ENCODE results near the gene DNASE1L3.

The DNASE1L3 gene

DNA sequence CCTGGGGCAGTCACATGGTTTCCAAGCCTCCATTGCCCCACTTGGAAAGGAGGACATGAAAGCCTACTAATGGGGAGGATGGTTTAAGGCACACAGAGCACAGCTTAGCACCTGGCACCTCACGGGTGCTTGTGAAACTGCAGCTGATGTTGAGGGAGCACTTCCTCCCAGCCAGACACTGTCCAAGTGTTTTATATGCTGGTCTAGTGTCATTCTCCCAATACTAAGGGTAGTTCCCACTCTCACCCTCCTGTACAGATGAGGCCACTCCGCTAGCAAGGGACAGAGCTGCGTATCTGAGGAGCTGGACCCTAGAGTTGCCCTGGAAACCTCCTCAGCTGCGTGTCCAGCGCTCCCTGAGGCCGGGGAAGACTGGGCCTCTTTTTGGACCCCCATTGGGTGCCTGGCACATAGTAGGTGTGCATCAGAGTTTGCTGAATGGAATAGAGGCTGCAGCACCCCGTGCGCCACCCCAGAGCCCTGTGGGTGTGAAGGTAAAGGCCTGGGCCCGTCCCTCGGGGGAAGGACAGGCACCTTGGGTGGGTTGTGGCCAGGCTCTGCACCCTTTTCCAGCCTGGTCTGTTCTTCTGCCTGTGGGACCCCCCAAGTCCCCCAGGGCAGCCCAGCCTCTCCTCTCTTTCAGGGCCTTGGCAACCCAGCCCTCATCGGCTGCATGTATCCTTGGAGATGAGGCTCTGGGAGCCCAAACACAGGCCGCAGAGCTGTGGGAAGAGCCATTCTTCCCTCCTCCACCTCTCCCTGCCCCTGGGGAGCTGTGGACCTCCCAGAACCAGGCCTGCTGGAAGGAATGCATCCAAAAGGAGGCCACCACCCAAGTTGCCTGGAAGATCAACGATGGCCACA, 31.3 kb downstream of the DNASE1L3 start:
- no peak for DNase-seq (ENCODE audit: low read depth)

DNA sequence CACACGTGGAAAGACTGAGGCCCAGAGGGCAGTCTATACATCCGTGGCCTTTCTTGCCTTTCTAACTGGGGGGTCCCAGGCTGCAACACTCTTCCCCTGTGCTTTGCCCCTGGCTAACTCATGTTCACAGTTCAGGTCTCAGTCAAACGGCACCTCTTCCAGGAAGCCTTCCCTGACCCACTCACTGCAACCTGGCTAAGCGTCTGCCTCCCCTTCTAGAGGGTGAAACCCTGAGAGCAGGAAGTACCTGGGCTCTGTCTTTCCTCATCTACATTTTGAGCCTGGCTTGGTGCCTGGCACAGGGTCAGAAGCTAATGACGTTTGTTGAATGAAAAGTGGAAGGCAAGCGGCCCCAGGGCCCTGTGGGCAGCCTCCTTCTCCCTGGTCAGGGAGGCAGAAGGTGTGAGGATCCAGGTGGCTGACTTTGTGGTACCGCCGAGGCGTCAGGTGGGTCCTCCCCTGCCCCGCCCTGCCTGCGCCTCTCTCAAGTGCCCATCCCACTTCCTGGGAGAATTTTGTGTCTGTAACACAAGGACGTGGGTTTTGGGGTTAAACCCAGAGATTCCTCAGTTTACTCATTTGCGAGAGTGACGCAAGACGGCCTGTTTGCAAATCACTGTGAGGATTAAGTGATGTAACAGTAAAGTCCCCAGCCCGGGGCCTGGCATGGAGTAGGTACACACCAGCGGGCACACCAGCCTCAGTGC, 32.1 kb downstream of the DNASE1L3 start:
- DNase-seq (ENCODE audit: low read depth) = no peak

DNA sequence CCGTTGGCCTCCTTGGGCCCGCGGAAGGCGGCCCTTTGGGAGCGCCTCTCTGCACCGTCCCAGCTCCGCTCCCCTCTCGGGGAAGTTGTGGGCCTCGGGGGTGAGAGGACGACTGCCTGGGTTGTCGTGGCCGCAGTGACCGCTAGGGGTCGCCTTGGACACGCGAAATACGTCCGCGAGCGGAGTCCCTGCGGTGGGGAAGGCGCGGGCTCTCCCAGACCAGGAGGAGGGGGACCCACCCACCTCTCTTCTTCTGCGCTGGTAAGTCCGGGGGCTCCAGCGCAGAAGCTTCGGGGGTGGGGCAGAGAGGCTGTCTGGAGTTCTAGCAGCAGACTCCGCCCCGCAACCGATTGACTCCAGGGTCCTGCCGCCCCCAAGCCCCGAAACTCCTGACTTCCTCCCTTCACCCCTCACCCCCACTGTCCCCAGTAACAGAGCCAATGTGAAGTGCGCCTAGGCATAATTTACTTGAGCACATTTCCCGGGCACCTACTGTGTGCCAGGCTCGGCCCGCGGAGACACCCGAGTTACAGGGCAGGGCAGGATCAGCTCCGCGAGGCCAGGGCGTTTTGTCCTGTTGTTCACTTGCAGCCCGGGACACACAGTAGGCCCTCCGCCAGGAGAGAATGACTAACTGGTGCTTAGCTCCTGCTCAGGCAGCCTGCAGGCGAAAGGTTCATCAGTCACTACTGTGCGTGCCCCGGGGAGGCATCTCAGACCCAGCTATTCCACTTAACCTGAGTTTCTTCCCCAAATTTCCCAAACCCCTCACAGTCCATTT, 32.8 kb downstream of the DNASE1L3 start:
- peak; percentile 70 for DNase-seq (ENCODE audit: low read depth)

DNA sequence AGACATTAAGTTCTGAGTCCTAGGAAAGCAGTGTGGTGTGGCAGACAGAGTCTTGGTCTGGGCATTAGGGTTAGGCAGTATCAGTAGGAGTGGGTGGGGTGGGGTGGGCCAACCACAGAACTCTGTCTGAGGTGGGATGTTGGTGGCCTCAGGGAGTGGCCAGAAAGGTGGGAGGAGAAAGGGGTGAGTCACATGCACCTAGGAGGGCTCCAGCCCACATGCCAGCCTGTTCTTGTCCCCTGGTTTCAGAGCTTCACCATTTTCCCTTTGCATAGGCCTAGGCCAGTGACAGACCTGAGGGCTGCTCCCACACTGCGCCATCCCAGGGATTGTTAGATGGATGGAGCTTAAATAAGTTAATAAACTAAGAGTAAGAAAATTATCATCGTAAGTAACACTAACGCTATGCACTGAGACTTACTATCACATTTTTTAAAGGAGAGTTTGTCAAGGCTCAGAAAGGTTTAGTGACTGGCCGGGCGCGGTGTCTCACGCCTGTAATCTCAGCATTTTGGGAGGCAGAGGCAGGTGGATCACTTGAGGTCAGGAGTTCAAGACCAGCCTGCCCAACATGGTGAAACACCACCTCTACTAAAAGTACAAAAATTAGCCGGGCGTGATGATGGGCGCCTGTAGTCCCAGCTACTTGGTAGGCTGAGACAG, 33.8 kb downstream of the DNASE1L3 start:
- DNase-seq (ENCODE audit: low read depth) = no peak

DNA sequence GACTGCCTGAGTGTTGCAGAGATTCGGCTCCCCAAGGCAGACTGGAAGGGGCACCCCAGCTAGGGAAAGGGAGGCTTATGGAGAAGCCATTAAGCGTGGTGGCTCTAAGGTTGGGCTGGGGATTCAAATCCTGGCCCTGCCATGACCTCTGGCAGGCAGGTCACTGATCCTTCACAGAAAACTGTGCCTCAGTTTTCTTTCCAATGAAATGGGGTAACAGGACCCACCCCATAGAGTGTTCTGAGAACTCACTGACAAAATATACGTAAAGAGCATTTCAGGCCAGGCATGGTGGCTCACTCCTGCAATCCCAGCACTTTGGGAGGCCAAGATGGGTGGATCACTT, 34.6 kb downstream of the DNASE1L3 start:
- DNase-seq (ENCODE audit: low read depth) = no peak

DNA sequence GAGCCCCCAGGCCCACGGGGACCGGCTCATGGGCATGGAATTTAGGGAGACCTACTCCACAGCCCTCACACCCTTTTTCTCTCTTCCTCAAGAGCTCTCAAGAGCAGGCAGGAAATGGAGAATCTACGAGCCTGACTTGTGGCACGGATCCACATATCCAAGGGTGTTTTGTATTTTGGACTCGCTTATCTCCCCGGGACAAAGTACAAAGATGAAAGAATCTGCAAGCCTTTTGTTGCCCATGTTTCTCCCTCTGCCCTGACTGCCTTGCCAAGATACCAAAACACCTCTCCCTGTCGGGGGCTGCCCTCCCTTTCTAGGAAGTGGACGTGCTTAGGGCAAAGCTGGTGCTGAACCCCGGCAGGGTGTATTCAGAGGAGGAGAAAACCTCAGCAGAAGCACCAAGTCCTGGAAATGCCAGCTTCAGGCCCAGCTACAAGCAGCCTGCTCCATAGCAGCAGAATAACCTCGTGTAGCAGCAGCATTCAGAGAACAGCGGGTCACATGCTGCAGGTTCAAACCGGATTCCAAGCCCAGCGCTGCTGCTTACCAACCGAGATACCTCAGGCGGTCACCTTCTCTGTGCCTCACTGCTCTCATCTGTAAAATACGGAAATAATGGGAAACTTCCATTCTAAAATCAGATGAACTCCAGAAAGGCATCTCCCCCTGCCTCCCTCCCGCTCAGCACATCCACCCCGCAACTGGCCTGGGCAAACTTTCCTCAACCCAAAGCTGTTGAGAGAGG, 35.2 kb downstream of the DNASE1L3 start:
- peak; percentile 14 for DNase-seq (ENCODE audit: low read depth)

DNA sequence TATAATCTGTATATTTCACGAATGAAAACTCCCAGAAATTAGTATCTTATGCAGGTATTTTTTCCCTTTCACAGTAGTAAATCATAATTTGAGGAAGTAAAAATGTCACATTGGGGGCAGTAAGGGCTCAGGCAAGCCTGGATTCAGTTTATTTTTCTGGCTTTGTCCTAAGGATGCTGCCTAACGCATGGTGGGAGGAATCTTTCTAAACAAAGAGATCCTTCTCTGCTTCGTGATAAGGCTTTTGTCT, 35.7 kb downstream of the DNASE1L3 start:
- no peak for DNase-seq (ENCODE audit: low read depth)

DNA sequence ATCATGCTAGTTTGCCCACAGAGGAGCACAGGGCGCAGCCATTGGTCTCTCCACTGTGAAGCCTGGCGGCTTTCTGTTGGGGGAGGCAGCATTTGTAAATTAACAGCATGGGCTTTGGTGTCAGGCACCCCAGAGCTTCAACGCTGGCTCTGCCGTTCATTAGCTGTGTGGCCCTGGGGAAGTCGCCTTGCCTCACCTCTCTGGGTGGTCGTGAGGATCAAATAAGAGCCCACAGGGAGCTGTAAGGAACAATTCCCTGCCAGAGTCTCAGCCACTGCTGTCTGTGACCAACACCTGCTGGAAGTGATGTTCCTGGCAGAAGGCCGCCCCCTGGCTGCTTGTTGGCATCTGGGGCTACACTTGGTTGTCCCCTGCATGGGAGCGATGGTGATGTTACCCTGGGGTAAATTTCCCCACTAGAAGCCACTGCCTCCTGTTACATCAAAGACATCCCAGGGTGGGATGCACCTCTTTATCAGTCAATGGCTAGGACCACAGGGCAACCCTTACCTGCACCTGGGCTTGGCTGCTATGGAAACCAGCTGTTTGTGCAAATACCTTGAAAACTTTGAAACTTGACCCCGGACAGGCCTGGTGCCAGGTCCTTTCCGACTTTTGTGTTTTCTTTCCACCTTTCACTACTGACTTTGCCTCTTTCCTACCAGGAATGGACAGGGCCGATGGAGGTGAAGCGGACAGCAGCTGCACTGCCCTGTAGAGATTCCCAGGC, 36.9 kb downstream of the DNASE1L3 start:
- DNase-seq (ENCODE audit: low read depth) = no peak

DNA sequence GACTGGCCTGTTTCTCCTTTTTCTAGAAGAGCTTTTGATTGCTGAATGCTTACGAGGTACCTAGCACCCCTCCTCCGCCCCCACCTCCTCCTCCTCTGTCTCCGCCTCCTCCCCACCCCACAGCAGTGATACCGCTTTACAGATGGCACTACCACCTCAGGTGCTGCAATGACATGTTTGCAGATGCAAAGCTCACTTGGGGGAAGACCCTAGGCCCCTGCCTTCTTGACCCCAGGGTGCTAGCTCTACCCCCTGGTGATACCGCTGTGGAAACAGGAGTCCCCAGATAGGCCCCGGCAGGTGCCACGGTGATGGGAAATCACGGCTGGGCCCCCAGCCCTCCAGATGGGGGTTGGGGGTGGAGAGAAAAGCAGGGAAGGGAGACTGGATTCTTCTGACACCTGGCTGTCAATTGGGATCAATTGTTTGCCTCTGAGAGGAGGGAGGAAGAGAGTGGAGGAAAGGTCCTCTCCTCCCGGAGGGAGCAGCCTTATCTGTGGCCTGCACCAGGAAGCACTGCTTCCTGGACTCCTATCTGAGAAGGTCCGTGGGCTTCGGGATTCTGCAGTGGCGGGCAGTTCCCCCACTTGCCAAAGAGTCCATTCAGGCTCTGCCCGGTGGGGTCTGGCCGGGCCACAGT, 37.6 kb downstream of the DNASE1L3 start:
- no peak for DNase-seq (ENCODE audit: low read depth)

DNA sequence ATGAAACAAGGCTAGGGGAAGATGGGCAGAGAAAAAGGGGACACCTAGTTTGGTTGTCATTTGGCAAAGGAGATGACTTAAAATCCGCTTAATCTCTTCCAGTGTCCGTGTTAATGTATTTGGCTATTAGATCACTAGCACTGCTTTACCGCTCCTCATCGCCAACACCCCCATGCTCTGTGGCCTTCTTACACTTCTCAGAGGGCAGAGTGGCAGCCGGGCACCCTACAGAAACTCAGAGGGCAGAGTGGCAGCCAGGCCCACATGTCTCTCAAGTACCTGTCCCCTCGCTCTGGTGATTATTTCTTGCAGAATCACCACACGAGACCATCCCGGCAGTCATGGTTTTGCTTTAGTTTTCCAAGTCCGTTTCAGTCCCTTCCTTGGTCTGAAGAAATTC, 39.6 kb downstream of the DNASE1L3 start:
- DNase-seq (ENCODE audit: low read depth) = no peak

DNA sequence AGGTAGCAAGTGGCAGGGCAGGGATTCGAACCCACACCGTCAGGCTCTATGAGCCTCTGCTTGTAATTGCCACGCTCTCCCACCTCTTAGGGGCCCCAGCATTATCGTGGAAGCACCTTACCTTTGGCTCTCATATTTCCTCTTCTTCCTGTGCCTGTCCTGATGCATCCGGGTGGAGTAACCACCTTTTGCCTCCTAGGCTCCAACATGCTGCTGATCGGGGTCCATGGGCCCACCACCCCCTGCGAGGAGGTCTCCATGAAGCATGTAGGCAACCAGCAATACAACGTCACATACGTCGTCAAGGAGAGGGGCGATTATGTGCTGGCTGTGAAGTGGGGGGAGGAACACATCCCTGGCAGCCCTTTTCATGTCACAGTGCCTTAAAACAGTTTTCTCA, 40.4 kb downstream of the DNASE1L3 start:
- DNase-seq (ENCODE audit: low read depth) = no peak

DNA sequence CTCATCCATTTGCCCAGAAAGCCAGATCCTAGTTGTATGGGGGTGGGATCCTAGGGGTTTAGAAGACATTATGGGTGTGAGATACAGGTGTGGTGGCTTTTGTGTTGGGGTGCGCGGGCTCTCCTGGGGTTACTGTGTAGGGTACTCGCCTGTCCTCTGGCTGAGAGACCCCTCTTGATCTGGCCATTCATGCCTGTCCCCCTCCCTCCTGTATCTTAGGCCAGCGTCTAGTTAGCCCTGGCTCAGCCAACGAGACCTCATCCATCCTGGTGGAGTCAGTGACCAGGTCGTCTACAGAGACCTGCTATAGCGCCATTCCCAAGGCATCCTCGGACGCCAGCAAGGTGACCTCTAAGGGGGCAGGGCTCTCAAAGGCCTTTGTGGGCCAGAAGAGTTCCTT, 41.4 kb downstream of the DNASE1L3 start:
- DNase-seq (ENCODE audit: low read depth) = no peak

DNA sequence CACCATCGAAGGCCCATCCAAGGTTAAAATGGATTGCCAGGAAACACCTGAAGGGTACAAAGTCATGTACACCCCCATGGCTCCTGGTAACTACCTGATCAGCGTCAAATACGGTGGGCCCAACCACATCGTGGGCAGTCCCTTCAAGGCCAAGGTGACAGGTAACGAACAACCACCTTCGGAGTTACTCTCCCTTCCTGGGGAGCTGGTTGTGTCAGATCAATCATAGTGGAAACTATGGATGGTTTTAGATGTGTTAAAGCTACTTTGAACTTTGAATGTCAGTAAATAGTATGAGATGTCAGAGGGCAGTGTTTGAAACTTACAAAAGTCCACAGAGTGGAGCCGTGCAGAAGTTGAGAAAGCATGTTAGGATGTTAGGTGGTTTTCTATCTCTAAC, 42.3 kb downstream of the DNASE1L3 start:
- no peak for DNase-seq (ENCODE audit: low read depth)

DNA sequence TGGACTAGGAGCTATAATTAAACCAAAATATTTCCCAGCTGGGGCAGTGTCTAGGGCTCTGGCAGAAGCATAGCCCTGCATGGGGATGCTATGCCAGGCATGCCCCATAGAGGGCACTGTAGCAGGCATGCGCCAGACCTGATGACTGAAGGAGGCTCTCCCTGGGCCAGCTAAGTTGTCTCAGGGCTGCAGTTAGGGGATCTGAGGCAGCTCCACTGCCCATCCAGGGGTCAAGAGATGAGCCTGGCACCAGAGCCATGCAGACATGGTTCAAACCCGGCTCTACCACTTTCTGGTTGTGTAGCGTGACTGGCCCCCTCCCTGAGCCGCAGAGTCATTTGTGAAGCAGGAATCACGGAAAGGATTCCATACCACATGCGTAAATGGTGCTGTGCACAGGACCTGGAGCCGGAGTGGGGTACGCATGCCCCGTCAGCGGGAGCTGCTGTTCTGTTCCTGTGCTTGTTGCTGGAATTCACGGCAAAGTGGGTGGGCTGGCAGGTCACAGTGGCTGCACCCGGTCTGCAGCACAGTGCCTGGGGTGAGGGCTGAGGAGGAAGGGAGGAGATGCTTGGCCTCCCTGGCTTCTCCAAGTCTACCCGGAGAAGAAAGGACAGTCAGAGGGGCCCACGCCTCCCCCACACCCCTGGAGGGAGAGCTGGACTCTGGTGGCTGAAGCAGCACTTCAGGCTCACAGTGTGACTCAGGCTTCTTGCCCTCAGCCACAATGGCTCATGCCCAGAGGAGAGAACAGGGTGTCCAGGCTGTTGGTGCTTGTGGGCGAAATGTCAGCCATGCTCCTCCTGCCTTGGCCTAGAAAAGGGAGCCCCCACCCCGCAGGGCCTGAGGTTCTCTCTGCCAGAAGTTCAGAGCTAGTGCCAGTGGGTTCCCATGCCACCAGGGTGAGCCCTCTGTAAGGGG, 43.1 kb downstream of the DNASE1L3 start:
- DNase-seq (ENCODE audit: low read depth) = peak; percentile 75

DNA sequence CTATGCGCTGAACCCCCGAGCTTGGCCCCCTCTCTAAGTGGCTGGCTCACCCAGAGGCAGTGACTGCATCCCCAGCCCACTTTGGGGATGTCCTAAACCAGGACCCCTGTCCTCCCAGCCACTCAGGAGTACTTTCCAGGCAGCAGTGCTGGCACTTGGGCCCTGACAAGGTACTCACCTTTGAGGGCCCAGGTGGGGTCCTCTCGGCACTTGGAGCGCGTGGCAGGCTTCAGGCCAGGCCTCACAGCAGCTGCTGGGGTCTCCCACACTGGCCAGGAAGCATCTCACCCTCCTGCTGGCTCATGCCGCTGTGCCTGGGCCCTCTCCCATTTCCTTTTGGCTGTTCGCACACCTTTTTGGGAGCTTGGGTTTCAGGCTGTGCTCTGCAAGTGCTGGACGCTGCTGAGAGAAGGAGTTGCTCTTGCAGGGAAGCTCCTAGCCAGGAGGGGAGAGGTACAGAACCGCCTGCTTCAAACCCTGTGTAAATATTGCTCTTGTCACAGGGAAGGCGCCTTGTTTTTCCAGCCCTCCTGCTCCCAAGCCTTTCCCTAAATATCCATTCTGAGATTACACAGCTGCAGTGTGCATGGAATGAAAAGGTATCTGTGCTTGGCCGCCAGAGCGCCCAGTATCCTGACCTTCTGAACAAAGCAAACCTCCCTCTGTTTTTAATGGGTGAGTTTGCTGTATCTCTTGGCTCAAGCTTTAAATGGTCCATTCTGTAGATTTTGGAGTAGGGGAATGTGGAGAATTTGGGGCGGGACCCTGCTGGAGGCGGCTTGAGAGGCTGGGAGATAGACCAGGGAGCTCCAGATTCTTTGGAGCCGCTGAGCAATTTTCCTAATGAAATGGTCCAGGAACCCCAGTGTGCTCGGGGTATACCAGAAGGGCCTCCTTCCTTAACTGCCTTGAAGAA, 45.6 kb downstream of the DNASE1L3 start:
- no peak for DNase-seq (ENCODE audit: low read depth)

DNA sequence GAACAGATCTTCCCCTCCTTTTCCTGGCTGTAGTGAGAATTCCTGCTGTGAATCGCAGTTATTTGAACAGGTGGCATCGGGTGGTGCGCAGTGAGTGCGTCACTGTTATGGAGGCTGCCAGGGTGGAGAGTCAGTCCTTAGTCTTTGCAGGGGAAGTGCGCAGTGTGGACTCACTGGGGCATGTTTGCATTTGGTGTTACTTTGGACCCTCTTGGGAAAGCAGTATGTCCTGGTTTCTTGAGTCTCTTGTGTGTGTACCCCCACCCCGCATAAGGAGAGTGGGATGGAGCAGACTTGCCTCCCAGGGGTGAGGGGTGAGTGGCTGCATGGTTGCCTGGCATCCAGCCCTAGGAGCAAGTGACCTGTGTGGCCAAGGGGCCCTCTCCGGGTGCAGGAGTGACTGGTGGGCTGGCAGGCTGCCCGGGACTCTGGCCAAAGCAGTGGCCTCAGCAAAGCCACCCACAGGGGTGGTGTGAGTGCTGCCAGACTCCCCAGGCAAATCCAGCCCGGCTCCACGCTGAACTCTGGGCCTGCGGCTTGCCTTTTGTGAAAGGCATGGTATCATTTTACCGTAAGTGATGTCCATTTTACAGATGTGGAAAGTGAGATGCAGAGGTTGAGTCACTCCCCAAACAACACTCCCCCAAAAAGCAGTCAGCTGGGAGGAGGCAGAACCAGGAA, 46.4 kb downstream of the DNASE1L3 start:
- peak; percentile 26 for DNase-seq (ENCODE audit: low read depth)

DNA sequence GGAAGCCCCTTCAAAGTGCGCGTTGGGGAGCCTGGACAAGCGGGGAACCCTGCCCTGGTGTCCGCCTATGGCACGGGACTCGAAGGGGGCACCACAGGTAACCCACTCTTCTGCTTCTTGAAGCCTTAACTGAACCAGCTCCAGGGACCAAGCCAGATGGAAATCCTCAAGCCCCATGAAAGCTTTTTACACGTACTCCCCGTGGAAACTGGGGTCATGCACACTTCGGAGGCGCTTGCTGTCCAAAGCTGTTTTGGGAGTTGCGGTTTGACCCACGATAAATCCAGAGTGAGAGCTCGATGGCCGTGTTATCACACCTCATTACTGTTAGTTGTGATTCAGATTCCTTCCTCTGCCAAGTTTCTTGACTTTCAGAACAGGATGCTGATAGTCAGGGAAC, 47.5 kb downstream of the DNASE1L3 start:
- no peak for DNase-seq (ENCODE audit: low read depth)

All from fibroblast of gingiva (primary cell).